ENCODE results near the gene TMEM151B.

GRCh38 chr6:44250067-44250717 lies 20.1 kb upstream of the TMEM151B start:
- peak; percentile 42 for TF ChIP-seq POLR2A (conservative IDR thresholded peaks at IDR 0.05)
- no peak for TF ChIP-seq CTCF (IDR thresholded peaks at IDR 0.05 in 2 of 3, conservative IDR thresholded peaks at IDR 0.05 in 1 of 3; ENCODE audit: insufficient read depth in 2 of 3, low read depth in 1 of 3, low read length in 3 of 3)
- peak; percentile 14; the same call in 1 of the 2 replicates for TF ChIP-seq NFIC (IDR thresholded peaks at IDR 0.05)
- no peak for TF ChIP-seq BHLHE40 (IDR thresholded peaks at IDR 0.05; ENCODE audit: low read length)
- no peak for TF ChIP-seq TEAD4 (IDR thresholded peaks at IDR 0.05; ENCODE audit: low read length)
- no peak for TF ChIP-seq TEAD4 (CRISPR knock-in tag; IDR thresholded peaks at IDR 0.05; ENCODE audit: borderline replicate concordance)
- no peak for TF ChIP-seq XRCC5 (IDR thresholded peaks at IDR 0.05; ENCODE audit: low read depth, low read length)
- TF ChIP-seq SMAD3 (CRISPR knock-in tag; conservative IDR thresholded peaks at IDR 0.05), result no peak
- TF ChIP-seq ZBTB9 (CRISPR knock-in tag; IDR thresholded peaks at IDR 0.05), result no peak
- TF ChIP-seq BCLAF1 (IDR thresholded peaks at IDR 0.05; ENCODE audit: borderline replicate concordance in 1 of 2, control insufficient read depth in 1 of 2, low read depth in 2 of 2, low read length in 1 of 2), result no peak

All from K562 (cell line).